DOHH2 (cell line): Measurements from ENCODE around the gene GFER.

Experiments used
- CTCF ChIP-seq: fragments of 200-600 bp; sonication (generic); IDR thresholded peaks from one replicate; pipeline ENCODE4 v1.5.1; 2014; ENCODE audit warnings: antibody characterized with exemption, mild to moderate bottlenecking, low read depth, low read length; ENCODE audit not compliant: poor library complexity, severe bottlenecking
- EZH2phosphoT487 ChIP-seq: fragments of 200-600 bp; sonication (generic); IDR thresholded peaks from 2 replicates; pipeline ENCODE4 v1.6.1; 2017; ENCODE audit warnings: borderline replicate concordance, mild to moderate bottlenecking, antibody characterized with exemption, low read length, moderate library complexity, mixed read lengths

- TF ChIP-seq CTCF (no peak), EZH2phosphoT487 (no peak)
These were observed 11.5 kb upstream of the GFER start for GRCh38 chr16:1972490-1972877.
